ENCODE measurements around the gene DNAJC4. TPM values are rescaled to one million over a fixed set of nuclear protein-coding genes. Genes with fewer than 3 reads are reported as not detected.

Gene DNAJC4
- 10 to 100 TPM; 24.7 to 32.1 TPM for total RNA-seq

- TF ChIP-seq CTCF (IDR thresholded peaks at IDR 0.05): no peak
- Histone ChIP-seq H3K4me3 (peak within 1 kb of the TSS; percentile 57 to 77), H3K27ac (peak within 1 kb of the TSS; percentile 92 to 97), H3K36me3 (no peaks in the 10 kb centered on the region), H3K9me3 (no peaks in the 10 kb centered on the region), H3K27me3 (no peaks in the 10 kb centered on the region), H3K4me1 (peaks cover 0 to 74% of the 10 kb centered on the region in 2 donors)
- peak; percentile 94 for DNase-seq (ENCODE audit: low spot score)
Observed at GRCh38 chr11:64230171-64230984, at the start of gene DNAJC4. TSS of gene DNAJC4 (plus strand) at chr11:64230548. CDS start at chr11:64230855, 307 bp downstream.

DNA sequence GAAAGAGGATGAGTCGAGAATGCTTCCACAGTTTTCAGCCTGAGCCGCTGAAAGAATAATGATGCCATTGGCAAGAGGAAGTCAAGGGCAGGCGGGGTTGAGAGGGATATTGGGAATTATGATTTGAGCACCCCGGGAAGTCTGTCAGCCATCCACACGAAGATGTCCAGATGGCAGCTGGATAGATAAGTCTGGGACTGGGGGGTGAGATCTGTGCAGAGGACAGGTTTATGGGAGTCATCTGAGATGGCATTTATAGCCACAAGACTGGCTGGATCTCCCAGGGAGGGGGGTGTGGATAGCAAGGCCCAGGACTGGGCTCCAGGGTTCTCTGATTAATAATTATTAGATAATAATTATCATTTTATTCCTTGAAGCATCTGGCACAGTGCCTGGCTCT lies 49.5 kb upstream of the DNAJC4 start:
- Histone ChIP-seq H3K4me3 (peak overlapping the region in 1 of 2 donors; percentile 22), H3K27me3 (no peaks in the 10 kb centered on the region), H3K27ac (peak overlapping the region; percentile 86 to 87), H3K9me3 (no peaks in the 10 kb centered on the region), H3K4me1 (peaks cover 0 to 47% of the 10 kb centered on the region in 2 donors), H3K36me3 (no peaks in the 10 kb centered on the region)
- TF ChIP-seq CTCF (IDR thresholded peaks at IDR 0.05): no peak
- DNase-seq (ENCODE audit: low spot score): no peak

- H3K9me3 ChIP-seq: no peaks in the 10 kb centered on the region
- TF ChIP-seq CTCF (IDR thresholded peaks at IDR 0.05): no peak
- peak; percentile 98 for DNase-seq (ENCODE audit: low spot score)
- peaks cover 0 to 47% of the 10 kb centered on the region in 2 donors for H3K4me1 ChIP-seq
- H3K4me3 ChIP-seq: peak overlapping the region in 1 of 2 donors; percentile 22
- peak overlapping the region; percentile 86 to 87 for H3K27ac ChIP-seq
- H3K36me3 ChIP-seq: no peaks in the 10 kb centered on the region
- H3K27me3 ChIP-seq: no peaks in the 10 kb centered on the region
Observed at GRCh38 chr11:64181506-64182411, 48.6 kb upstream of the DNAJC4 start.

DNA sequence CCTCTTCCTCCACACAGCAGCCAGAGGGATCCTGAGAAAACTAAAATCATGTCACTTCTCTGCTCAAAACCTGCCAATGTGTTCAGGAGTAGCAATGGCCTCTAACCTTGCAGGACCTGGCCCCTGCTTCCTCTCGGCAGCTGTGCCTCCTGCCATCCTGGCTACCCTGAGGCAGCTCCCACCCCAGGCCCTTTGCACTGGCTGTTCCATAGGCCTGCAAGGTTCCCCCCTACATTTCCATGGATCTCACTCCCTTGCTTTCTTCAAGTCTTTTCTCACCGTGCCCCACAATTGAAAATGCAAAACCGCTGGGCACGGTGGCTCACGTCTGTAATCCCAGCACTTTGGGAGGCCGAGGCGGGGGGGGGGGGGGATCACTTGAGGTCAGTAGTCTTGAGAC lies 46.5 kb upstream of the DNAJC4 start:
- peak overlapping the region; percentile 6 to 94 for H3K27ac ChIP-seq
- H3K4me1 ChIP-seq: peaks cover 0 to 55% of the 10 kb centered on the region in 2 donors
- TF ChIP-seq CTCF (IDR thresholded peaks at IDR 0.05): no peak
- H3K4me3 ChIP-seq: no peak overlapping the region
- peaks cover 4% of the 10 kb centered on the region for H3K36me3 ChIP-seq
- no peak for DNase-seq (ENCODE audit: low spot score)
- H3K27me3 ChIP-seq: no peaks in the 10 kb centered on the region
- H3K9me3 ChIP-seq: no peaks in the 10 kb centered on the region

- Histone ChIP-seq H3K27me3 (no peaks in the 10 kb centered on the region), H3K9me3 (no peaks in the 10 kb centered on the region), H3K4me1 (peaks cover 0 to 65% of the 10 kb centered on the region in 2 donors), H3K4me3 (peak overlapping the region; percentile 53 to 62), H3K27ac (peak overlapping the region; percentile 94 to 95), H3K36me3 (peaks cover 4% of the 10 kb centered on the region)
- peak in 1 of 2 donors; percentile 58 for TF ChIP-seq CTCF (IDR thresholded peaks at IDR 0.05)
- peak; percentile 96 for DNase-seq (ENCODE audit: low spot score)
Observed at GRCh38 chr11:64185175-64185692, 45.1 kb upstream of the DNAJC4 start.

All from right atrium auricular region (tissue), 2 donors.